GM19372 (cell line): ENCODE measurements around the gene TOMM70.
"Not testable (repeated sequence)": the region's sequence is repeated elsewhere in the genome, so short reads cannot be mapped to it uniquely, and the experiment has no call there.

Experiments used
- ATAC-seq: cut with Tn5 transposase; IDR thresholded peaks from one replicate; pipeline ENCODE4 v1.9.1; 2021; ENCODE audit warnings: mild to moderate bottlenecking, low read depth, moderate library complexity; ENCODE audit not compliant: unreplicated experiment

TOMM70 gene

GRCh38 chr3:100370756-100371155 lies 30.1 kb downstream of the TOMM70 start:
- no peak for ATAC-seq

GRCh38 chr3:100368441-100368840 lies 32.4 kb downstream of the TOMM70 start:
- no peak for ATAC-seq

GRCh38 chr3:100366424-100366823 lies 34.5 kb downstream of the TOMM70 start:
- no peak for ATAC-seq

GRCh38 chr3:100364421-100364820 lies 36.5 kb downstream of the TOMM70 start:
- ATAC-seq, result no peak

GRCh38 chr3:100361897-100362296 lies 39.0 kb downstream of the TOMM70 start:
- ATAC-seq, result no peak

- no peak for ATAC-seq
These were observed 40.0 kb downstream of the TOMM70 start for GRCh38 chr3:100360757-100361496.

- ATAC-seq, result no peak
These were observed 41.9 kb downstream of the TOMM70 start for GRCh38 chr3:100359035-100359434.

GRCh38 chr3:100358413-100358812 lies 42.5 kb downstream of the TOMM70 start:
- ATAC-seq, result no peak

- no peak for ATAC-seq
These were observed 46.0 kb downstream of the TOMM70 start for GRCh38 chr3:100354850-100355249.

GRCh38 chr3:100352296-100353231 lies 48.3 kb downstream of the TOMM70 start:
- ATAC-seq, result no peak

- ATAC-seq, result not testable (repeated sequence)
These were observed 49.1 kb downstream of the TOMM70 start for GRCh38 chr3:100351770-100352169.

- no peak for ATAC-seq
These were observed 52.2 kb downstream of the TOMM70 start for GRCh38 chr3:100348727-100349126.

- ATAC-seq, result no peak
These were observed 60.4 kb downstream of the TOMM70 start for GRCh38 chr3:100340527-100340926.

- ATAC-seq, result no peak
These were observed 61.1 kb downstream of the TOMM70 start for GRCh38 chr3:100339786-100340185.

- no peak for ATAC-seq
These were observed 62.0 kb downstream of the TOMM70 start for GRCh38 chr3:100338911-100339310.

- not testable (repeated sequence) for ATAC-seq
These were observed 64.7 kb downstream of the TOMM70 start for GRCh38 chr3:100336229-100336628.

- ATAC-seq, result no peak
These were observed 65.5 kb downstream of the TOMM70 start for GRCh38 chr3:100335434-100335833.

- peak; percentile 95 for ATAC-seq
These were observed 66.2 kb downstream of the TOMM70 start, which contains the start of gene NIT2 for GRCh38 chr3:100334488-100335351. TSS of gene NIT2 (plus strand) at chr3:100334757. CDS start at chr3:100334792, 35 bp downstream.

GRCh38 chr3:100333970-100334487 lies 66.9 kb downstream of the TOMM70 start:
- ATAC-seq, result peak; percentile 27

- ATAC-seq, result no peak
These were observed 67.8 kb downstream of the TOMM70 start for GRCh38 chr3:100333051-100333450.
